K562 (cell line): ENCODE data around the gene PPA1. TPM values are rescaled to one million over a fixed set of nuclear protein-coding genes. Genes with fewer than 3 reads are reported as not detected.

Source experiments
- ATAC-seq: fragments of 200-7000 bp; cut with Tn5 transposase; 3 replicates; pipeline ENCODE4 v1.9.1; 2020; ENCODE audit warnings: moderate library complexity
- BruUV-seq: library from RNA; stranded (reverse); fragments of 400-500 nt; replicated peaks from 2 replicates; lab custom pipeline; 2021; lab: Mats Ljungman, UMichigan
- CTCF ChIA-PET: fragments of 300-600 bp; formaldehyde crosslinking; extraction: SDS; loops from one replicate; lab custom pipeline; 2021; ENCODE audit warnings: low intra/inter-chr PET ratio; lab: Yijun Ruan, JAX
- POLR2A ChIA-PET: fragments of 300-600, 350-650 bp; sonication (Branson Sonifier 250); formaldehyde crosslinking; extraction: SDS; loops from one replicate; lab custom pipeline; 2021; ENCODE audit warnings: antibody characterized with exemption, inconsistent platforms; lab: Yijun Ruan, JAX
- DNase-seq, 4 experiments: peaks; one replicate each; pipeline versions ENCODE4 v3.0.0 to v3.0.0-alpha.2; 2011 to 2018; ENCODE audit warnings: low spot score in 3 of 4, mixed read lengths in 3 of 4; ENCODE audit errors: extremely low read depth in 1 of 4
- FAIRE-seq: peaks from 2 replicates; lab custom pipeline; 2011; peaks lifted over from hg19 to GRCh38; lab: Jason Lieb, UNC
- H2AFZ ChIP-seq: 2 replicates; pipeline ENCODE4 v1.6.0; 2011; ENCODE audit warnings: low read depth, low read length, control low read depth, inconsistent platforms
- H3K27ac ChIP-seq: fragments of 200-600 bp; 3 replicates; pipeline ENCODE4 v1.8.0; 2011; ENCODE audit warnings: low read depth, mild to moderate bottlenecking, control low read depth, inconsistent platforms, low read length, moderate library complexity, mixed read lengths; ENCODE audit errors: extremely low read depth
- H3K27me3 ChIP-seq, 2 experiments: fragments of 300-600 bp in 1 of 2; 2 replicates in 1 of 2; 3 replicates in 1 of 2; pipeline versions ENCODE4 v1.6.0 to v1.8.0; 2011; ENCODE audit warnings: inconsistent platforms in 2 of 2, low read length in 2 of 2, mild to moderate bottlenecking in 1 of 2, mixed read lengths in 1 of 2, moderate library complexity in 1 of 2; ENCODE audit not compliant: control insufficient read depth in 2 of 2, insufficient read depth in 2 of 2
- H3K36me3 ChIP-seq: fragments of 300-600 bp; 3 replicates; pipeline ENCODE4 v1.8.0; 2011; ENCODE audit warnings: mild to moderate bottlenecking, low read length, inconsistent platforms; ENCODE audit not compliant: control insufficient read depth, insufficient read depth
- H3K4me1 ChIP-seq, 2 experiments: fragments of 200-600 bp in 1 of 2; replicated peaks in 1 of 2; 2 replicates in 1 of 2; 3 replicates in 1 of 2; pipeline versions ENCODE4 v1.5.1 to v1.8.0; 2011; ENCODE audit warnings: inconsistent platforms in 2 of 2, low read length in 2 of 2, mild to moderate bottlenecking in 1 of 2, mixed read lengths in 1 of 2, moderate library complexity in 1 of 2; ENCODE audit not compliant: control insufficient read depth in 2 of 2, insufficient read depth in 2 of 2
- H3K4me2 ChIP-seq: 2 replicates; pipeline ENCODE4 v1.6.1; 2011; ENCODE audit warnings: low read length, control low read depth, inconsistent platforms, mixed read lengths; ENCODE audit not compliant: insufficient read depth
- H3K4me3 ChIP-seq: fragments of 200-600 bp; sonication (generic), shearing (Covaris generic); 2 replicates; pipeline ENCODE4 v1.5.1; 2016; ENCODE audit warnings: control low read depth, inconsistent platforms
- H3K79me2 ChIP-seq: fragments of 200-600 bp; 3 replicates; pipeline ENCODE4 v1.8.0; 2011; ENCODE audit warnings: low read length, inconsistent platforms; ENCODE audit not compliant: control insufficient read depth, insufficient read depth
- H3K9ac ChIP-seq, 2 experiments: 2 replicates each; pipeline versions ENCODE4 v1.6.0 to v1.6.1; 2011; ENCODE audit warnings: low read depth in 2 of 2, low read length in 2 of 2, control low read depth in 1 of 2, inconsistent platforms in 1 of 2, mild to moderate bottlenecking in 1 of 2, mixed read lengths in 1 of 2; ENCODE audit not compliant: insufficient read depth in 1 of 2
- H3K9me1 ChIP-seq: one replicate; pipeline ENCODE4 v1.6.0; 2011; ENCODE audit warnings: inconsistent platforms, mild to moderate bottlenecking, low read length, moderate library complexity; ENCODE audit not compliant: control insufficient read depth, insufficient read depth
- H3K9me3 ChIP-seq: replicated peaks from 2 replicates; pipeline ENCODE4 v1.5.1; 2011; ENCODE audit warnings: low read depth, low read length, inconsistent platforms; ENCODE audit not compliant: control insufficient read depth, insufficient read depth
- H4K20me1 ChIP-seq: replicated peaks from 2 replicates; pipeline ENCODE4 v1.6.1; 2011; ENCODE audit warnings: low read length, inconsistent platforms, mixed read lengths; ENCODE audit not compliant: control insufficient read depth, insufficient read depth
- BCOR ChIP-seq: fragments of 450-650 bp; IDR thresholded peaks from 2 replicates; pipeline ENCODE4 v1.6.1; 2016
- BRD9 ChIP-seq: fragments of 450-650 bp; IDR thresholded peaks from 2 replicates; pipeline ENCODE4 v1.6.1; 2018; ENCODE audit warnings: low read depth; ENCODE audit not compliant: partially characterized antibody
- EP400 ChIP-seq: fragments of 450-650 bp; IDR thresholded peaks from 2 replicates; pipeline ENCODE4 v1.6.1; 2017; ENCODE audit warnings: antibody characterized with exemption, mild to moderate bottlenecking, moderate library complexity
- IFI16 ChIP-seq: fragments of 250-450 bp; sonication (Bioruptor Pico); IDR thresholded peaks from 2 replicates; pipeline ENCODE4 v2.1.2; 2022; ENCODE audit warnings: mild to moderate bottlenecking, inconsistent platforms
- MAX ChIP-seq: sonication (generic); formaldehyde crosslinking; IDR thresholded peaks from 2 replicates; pipeline ENCODE4 v1.9.0; 2022; ENCODE audit warnings: mild to moderate bottlenecking, missing genetic modification reagents
- MYBL2 ChIP-seq, 2 experiments: fragments of 450-650 bp in 1 of 2; sonication (generic) in 1 of 2; formaldehyde crosslinking in 1 of 2; IDR thresholded peaks; 2 replicates each; pipeline versions ENCODE4 v1.6.1 to v1.8.1; 2017 to 2022; ENCODE audit warnings: borderline replicate concordance in 1 of 2, inconsistent platforms in 1 of 2, low read depth in 1 of 2, mild to moderate bottlenecking in 1 of 2, missing genetic modification reagents in 1 of 2, moderate library complexity in 1 of 2
- POLR2AphosphoS5 ChIP-seq: IDR thresholded peaks from 2 replicates; pipeline ENCODE4 v1.6.1; 2011; ENCODE audit warnings: mild to moderate bottlenecking, low read depth, low read length, moderate library complexity; ENCODE audit not compliant: control insufficient read depth, insufficient read depth
- TCF7L2 ChIP-seq: fragments of 150-350 bp; IDR thresholded peaks from 2 replicates; pipeline ENCODE4 v1.6.1; 2016; ENCODE audit warnings: low read depth, mild to moderate bottlenecking, low read length, moderate library complexity
- ZFX ChIP-seq: sonication (generic); formaldehyde crosslinking; IDR thresholded peaks from 2 replicates; pipeline ENCODE4 v1.8.0; 2022; ENCODE audit warnings: mild to moderate bottlenecking, missing genetic modification reagents, moderate library complexity
- ZNF511 ChIP-seq: sonication (generic); formaldehyde crosslinking; IDR thresholded peaks from 2 replicates; pipeline ENCODE4 v1.8.0; 2022; ENCODE audit warnings: mild to moderate bottlenecking, missing genetic modification reagents
- ZNF780A ChIP-seq: fragments of 250-450 bp; sonication (Bioruptor Pico); IDR thresholded peaks from 2 replicates; pipeline ENCODE4 v1.5.0; 2021; ENCODE audit warnings: mild to moderate bottlenecking
- WGBS: fragments of 100-300 bp; shearing (Covaris generic); methylation state at CpG from one replicate; pipeline ENCODE4 v1.1.6; 2016; ENCODE audit warnings: low coverage, mixed read lengths; ENCODE audit not compliant: insufficient coverage; ENCODE audit errors: missing lambda C conversion rate; 5-methylcytosine and 5-hydroxymethylcytosine counted together
- in situ Hi-C: fragments of 300-500 bp; cut with MboI; formaldehyde crosslinking; loops from 4 replicates; pipeline ENCODE4 v1.15.0; 2018; ENCODE audit warnings: inconsistent platforms, mixed read lengths
- intact Hi-C: fragments of 100-400 bp; cut with micrococcal nuclease; formaldehyde crosslinking; loops from 2 replicates; pipeline ENCODE4 v1.14.2; 2022
- polyA plus RNA-seq, 8 experiments: library from polyadenylated mRNA; depleted of rRNA in 4 of 8; stranded (reverse) in 5 of 8; unstranded in 3 of 8; fragments of >200 nt; fragmentation: Nextera tagmentation in 2 of 8; fragmentation: Illumina TruSeq in 1 of 8; extraction: Ambion mirVana in 2 of 8; extraction: Trizol in 1 of 8; gene quantifications; 2 replicates each; pipeline versions ENCODE4 v1.2.1 to v1.2.3, GENCODE V29; 2011 to 2014; ENCODE audit warnings: inconsistent platforms in 1 of 8, missing spikeins in 1 of 8
- total RNA-seq, 7 experiments: library from RNA; depleted of rRNA in 6 of 7; stranded (reverse); fragments of >200 nt in 6 of 7; fragmentation: Illumina TruSeq in 2 of 7; extraction: Trizol in 2 of 7; gene quantifications; 2 replicates each; pipeline versions ENCODE4 v1.2.1 to v1.2.3, GENCODE V29; 2011 to 2021; ENCODE audit warnings: low replicate concordance in 1 of 7

Gene PPA1
- total and polyA plus RNA-seq, 9 of the 15 experiments (the other 6 are each of a cell fraction or from before 2014, with no cell fraction given): 301 to 635 (median 471) TPM

GRCh38 chr10:70169011-70169410 is 64.2 kb downstream of the PPA1 start:
- Histone ChIP-seq H3K4me2 (peak overlapping the region; percentile 90), H3K9ac (peak overlapping the region in 1 of 2 experiments; percentile 94; a peak in 3 of 4 replicates)
- no peak for ATAC-seq
- TF ChIP-seq TCF7L2 (no peak), ZNF780A (no peak), MYBL2 (IDR thresholded peaks at IDR 0.05; ENCODE audit: low read depth) (no peak), MYBL2 (CRISPR knock-in tag; IDR thresholded peaks at IDR 0.05; ENCODE audit: borderline replicate concordance) (no peak), MAX (CRISPR knock-in tag) (no peak), BCOR (no peak), BRD9 (no peak), IFI16 (CRISPR knock-in tag) (no peak), ZFX (CRISPR knock-in tag) (no peak), EP400 (no peak), POLR2AphosphoS5 (no peak), ZNF511 (CRISPR knock-in tag) (no peak)
- TF ChIP-seq, all 486 proteins: peak for 0
- BruUV-seq: no TSS peak
- Histone ChIP-seq H3K27me3 (no peaks in the 10 kb centered on the region), H3K79me2 (peaks cover 68% of the 10 kb centered on the region), H3K9me3 (peaks cover 3% of the 10 kb centered on the region; the same call in 1 of the 2 replicates), H3K9me1 (peaks cover 3% of the 10 kb centered on the region), H4K20me1 (peaks cover 40% of the 10 kb centered on the region), H2AFZ (no peak overlapping the region), H3K36me3 (peaks cover 39% of the 10 kb centered on the region), H3K27ac (no peak overlapping the region; the same call in 2 of the 3 replicates), H3K4me1 (peaks cover 2 to 14% of the 10 kb centered on the region in 2 experiments; a peak in 4 of 5 replicates), H3K4me3 (peak overlapping the region; percentile 86)
- FAIRE-seq (no peak), DNase-seq (no peak)
- ChIA-PET CTCF (no interaction called here), POLR2A (interaction anchor here (0.7 to 2.7 kb wide), 7 partner anchors 8 to 1959 kb away, joined by 3 to 15 read pairs (median 3); no protein-coding TSS in a partner anchor)
- intact Hi-C loops (no loop called here), in situ Hi-C loops (no loop called here)
- 24% methylated on average over 2 of the region's 2 CpGs for WGBS
